Measurements from ENCODE around the gene SMAGP.
A peak's percentile ranks its signal among the peaks of the same experiment; 100 is the strongest.

SMAGP gene

GRCh38 chr12:51218607-51219161, 51.5 kb downstream of the SMAGP start:
- Histone ChIP-seq H4K8ac (ENCODE audit: low read depth, low read length) (no peak overlapping the region), H3K4me3 (ENCODE audit: low read length) (no peak overlapping the region)
- WGBS (ENCODE audit: extremely low coverage, insufficient coverage, low lambda C conversion rate): no CpG with 5 or more reads among the region's 10 CpGs

GRCh38 chr12:51217968-51218606, 52.1 kb downstream of the SMAGP start, which contains the start of gene POU6F1:
Gene POU6F1 (minus strand): TSS chr12:51218062. CDS start chr12:51206836, 11,226 bp downstream.
- H2AK5ac ChIP-seq (ENCODE audit: low read length): peak within 1 kb of the TSS; percentile 71
- H3K23ac ChIP-seq (ENCODE audit: low read length): peak within 1 kb of the TSS; percentile 89
- no peaks in the 10 kb centered on the region for H3K36me3 ChIP-seq (ENCODE audit: control insufficient read depth, insufficient read depth, low read length)
- peak; percentile 96 for DNase-seq
- H4K8ac ChIP-seq (ENCODE audit: low read depth, low read length): peak within 1 kb of the TSS; percentile 100
- no peaks in the 10 kb centered on the region for H3K79me1 ChIP-seq (ENCODE audit: low read length)
- H3K4me2 ChIP-seq (ENCODE audit: low read length): peak within 1 kb of the TSS; percentile 66
- no peaks in the 10 kb centered on the region for H3K27me3 ChIP-seq (ENCODE audit: insufficient read depth, low read length, poor library complexity)
- peak within 1 kb of the TSS; percentile 83 for H2BK120ac ChIP-seq (ENCODE audit: low read depth, low read length)
- peaks cover 11% of the 10 kb centered on the region for H3K4me1 ChIP-seq (ENCODE audit: control insufficient read depth, low read depth, low read length)
- peak within 1 kb of the TSS; percentile 93 for H3K27ac ChIP-seq (ENCODE audit: low read depth, low read length)
- peak within 1 kb of the TSS; percentile 56 for H3K4me3 ChIP-seq (ENCODE audit: low read length)
- peak within 1 kb of the TSS; percentile 47 for H2BK5ac ChIP-seq (ENCODE audit: low read length)
- WGBS (ENCODE audit: extremely low coverage, insufficient coverage, low lambda C conversion rate): no CpG with 5 or more reads among the region's 35 CpGs
- peak within 1 kb of the TSS; percentile 100 for H3K4ac ChIP-seq (ENCODE audit: low read depth, low read length)
- H3K79me2 ChIP-seq (ENCODE audit: control insufficient read depth, insufficient read depth, low read length): no peaks in the 10 kb centered on the region
- peak within 1 kb of the TSS; percentile 100 for H3K18ac ChIP-seq (ENCODE audit: low read length)
- H2BK15ac ChIP-seq (replicated peaks; ENCODE audit: low read depth): peak within 1 kb of the TSS; percentile 8
- H4K5ac ChIP-seq (ENCODE audit: low read length): no peak within 1 kb of the TSS
- peak within 1 kb of the TSS; percentile 79 for H3K9ac ChIP-seq (ENCODE audit: low read length)
- peak within 1 kb of the TSS; percentile 91 for H3K56ac ChIP-seq (ENCODE audit: low read length)

More at GRCh38 chr12:51218607-51219161, 51.5 kb downstream of the SMAGP start:
- peak overlapping the region; percentile 38 for H2BK5ac ChIP-seq (ENCODE audit: low read length)
- DNase-seq: peak; percentile 59
- peak overlapping the region; percentile 71 for H2AK5ac ChIP-seq (ENCODE audit: low read length)
- H3K4ac ChIP-seq (ENCODE audit: low read depth, low read length): peak overlapping the region; percentile 38
- peak overlapping the region; percentile 68 for H3K27ac ChIP-seq (ENCODE audit: low read depth, low read length)
- H3K23ac ChIP-seq (ENCODE audit: low read length): no peak overlapping the region
- H2BK15ac ChIP-seq (replicated peaks; ENCODE audit: low read depth): no peak overlapping the region
- H3K36me3 ChIP-seq (ENCODE audit: control insufficient read depth, insufficient read depth, low read length): no peaks in the 10 kb centered on the region
- peak overlapping the region; percentile 100 for H3K18ac ChIP-seq (ENCODE audit: low read length)
- H3K79me1 ChIP-seq (ENCODE audit: low read length): no peaks in the 10 kb centered on the region
- H3K56ac ChIP-seq (ENCODE audit: low read length): peak overlapping the region; percentile 91
- no peaks in the 10 kb centered on the region for H3K79me2 ChIP-seq (ENCODE audit: control insufficient read depth, insufficient read depth, low read length)
- H3K4me1 ChIP-seq (ENCODE audit: control insufficient read depth, low read depth, low read length): peaks cover 11% of the 10 kb centered on the region
- H2BK120ac ChIP-seq (ENCODE audit: low read depth, low read length): no peak overlapping the region
- H3K9ac ChIP-seq (ENCODE audit: low read length): peak overlapping the region; percentile 79
- H3K4me2 ChIP-seq (ENCODE audit: low read length): peak overlapping the region; percentile 64
- H4K5ac ChIP-seq (ENCODE audit: low read length): no peak overlapping the region
- H3K27me3 ChIP-seq (ENCODE audit: insufficient read depth, low read length, poor library complexity): no peaks in the 10 kb centered on the region

GRCh38 chr12:51217133-51217967, 52.9 kb downstream of the SMAGP start:
- Histone ChIP-seq H3K36me3 (ENCODE audit: control insufficient read depth, insufficient read depth, low read length) (no peaks in the 10 kb centered on the region), H3K4ac (ENCODE audit: low read depth, low read length) (peak overlapping the region; percentile 100), H3K79me1 (ENCODE audit: low read length) (no peaks in the 10 kb centered on the region), H3K56ac (ENCODE audit: low read length) (peak overlapping the region; percentile 84), H3K23ac (ENCODE audit: low read length) (peak overlapping the region; percentile 89), H3K27me3 (ENCODE audit: insufficient read depth, low read length, poor library complexity) (no peaks in the 10 kb centered on the region), H3K79me2 (ENCODE audit: control insufficient read depth, insufficient read depth, low read length) (no peaks in the 10 kb centered on the region), H3K4me1 (ENCODE audit: control insufficient read depth, low read depth, low read length) (peaks cover 11% of the 10 kb centered on the region), H3K18ac (ENCODE audit: low read length) (peak overlapping the region; percentile 100), H3K27ac (ENCODE audit: low read depth, low read length) (peak overlapping the region; percentile 93), H3K4me2 (ENCODE audit: low read length) (peak overlapping the region; percentile 66), H2AK5ac (ENCODE audit: low read length) (no peak overlapping the region), H4K8ac (ENCODE audit: low read depth, low read length) (peak overlapping the region; percentile 100), H3K9ac (ENCODE audit: low read length) (peak overlapping the region; percentile 79), H2BK120ac (ENCODE audit: low read depth, low read length) (peak overlapping the region; percentile 83), H4K5ac (ENCODE audit: low read length) (no peak overlapping the region), H3K4me3 (ENCODE audit: low read length) (peak overlapping the region; percentile 56), H2BK5ac (ENCODE audit: low read length) (no peak overlapping the region), H2BK15ac (replicated peaks; ENCODE audit: low read depth) (peak overlapping the region; percentile 8)
- peak; percentile 39 for DNase-seq
- WGBS (ENCODE audit: extremely low coverage, insufficient coverage, low lambda C conversion rate): no CpG with 5 or more reads among the region's 81 CpGs

GRCh38 chr12:51216642-51217041, 53.6 kb downstream of the SMAGP start:
- peak overlapping the region; percentile 100 for H3K4ac ChIP-seq (ENCODE audit: low read depth, low read length)
- H3K27me3 ChIP-seq (ENCODE audit: insufficient read depth, low read length, poor library complexity): no peaks in the 10 kb centered on the region
- no peaks in the 10 kb centered on the region for H3K36me3 ChIP-seq (ENCODE audit: control insufficient read depth, insufficient read depth, low read length)
- H4K5ac ChIP-seq (ENCODE audit: low read length): no peak overlapping the region
- peaks cover 11% of the 10 kb centered on the region for H3K4me1 ChIP-seq (ENCODE audit: control insufficient read depth, low read depth, low read length)
- no peak overlapping the region for H3K27ac ChIP-seq (ENCODE audit: low read depth, low read length)
- H3K18ac ChIP-seq (ENCODE audit: low read length): peak overlapping the region; percentile 100
- WGBS (ENCODE audit: extremely low coverage, insufficient coverage, low lambda C conversion rate): no CpG with 5 or more reads among the region's 7 CpGs
- H3K79me2 ChIP-seq (ENCODE audit: control insufficient read depth, insufficient read depth, low read length): no peaks in the 10 kb centered on the region
- peak overlapping the region; percentile 68 for H3K9ac ChIP-seq (ENCODE audit: low read length)
- H2BK5ac ChIP-seq (ENCODE audit: low read length): no peak overlapping the region
- H3K23ac ChIP-seq (ENCODE audit: low read length): no peak overlapping the region
- H2BK120ac ChIP-seq (ENCODE audit: low read depth, low read length): no peak overlapping the region
- no peak for DNase-seq
- no peak overlapping the region for H2BK15ac ChIP-seq (replicated peaks; ENCODE audit: low read depth)
- peak overlapping the region; percentile 11 for H3K4me2 ChIP-seq (ENCODE audit: low read length)
- H4K8ac ChIP-seq (ENCODE audit: low read depth, low read length): no peak overlapping the region
- H3K56ac ChIP-seq (ENCODE audit: low read length): peak overlapping the region; percentile 73
- H3K79me1 ChIP-seq (ENCODE audit: low read length): no peaks in the 10 kb centered on the region
- no peak overlapping the region for H2AK5ac ChIP-seq (ENCODE audit: low read length)
- H3K4me3 ChIP-seq (ENCODE audit: low read length): no peak overlapping the region

GRCh38 chr12:51214895-51215294, 55.3 kb downstream of the SMAGP start:
- no peaks in the 10 kb centered on the region for H3K36me3 ChIP-seq (ENCODE audit: control insufficient read depth, insufficient read depth, low read length)
- H4K5ac ChIP-seq (ENCODE audit: low read length): no peak overlapping the region
- no peak overlapping the region for H2BK15ac ChIP-seq (replicated peaks; ENCODE audit: low read depth)
- H3K23ac ChIP-seq (ENCODE audit: low read length): no peak overlapping the region
- H3K4me2 ChIP-seq (ENCODE audit: low read length): no peak overlapping the region
- H2BK5ac ChIP-seq (ENCODE audit: low read length): no peak overlapping the region
- no peak overlapping the region for H2AK5ac ChIP-seq (ENCODE audit: low read length)
- no CpG with 5 or more reads among the region's 5 CpGs for WGBS (ENCODE audit: extremely low coverage, insufficient coverage, low lambda C conversion rate)
- H3K27ac ChIP-seq (ENCODE audit: low read depth, low read length): no peak overlapping the region
- no peak overlapping the region for H3K9ac ChIP-seq (ENCODE audit: low read length)
- no peak for DNase-seq
- no peaks in the 10 kb centered on the region for H3K79me2 ChIP-seq (ENCODE audit: control insufficient read depth, insufficient read depth, low read length)
- no peaks in the 10 kb centered on the region for H3K27me3 ChIP-seq (ENCODE audit: insufficient read depth, low read length, poor library complexity)
- no peak overlapping the region for H2BK120ac ChIP-seq (ENCODE audit: low read depth, low read length)
- H3K4me3 ChIP-seq (ENCODE audit: low read length): no peak overlapping the region
- H3K4me1 ChIP-seq (ENCODE audit: control insufficient read depth, low read depth, low read length): peaks cover 11% of the 10 kb centered on the region
- no peaks in the 10 kb centered on the region for H3K79me1 ChIP-seq (ENCODE audit: low read length)
- no peak overlapping the region for H3K18ac ChIP-seq (ENCODE audit: low read length)
- no peak overlapping the region for H3K4ac ChIP-seq (ENCODE audit: low read depth, low read length)
- no peak overlapping the region for H4K8ac ChIP-seq (ENCODE audit: low read depth, low read length)
- H3K56ac ChIP-seq (ENCODE audit: low read length): no peak overlapping the region

Measured in mesendoderm (in vitro differentiated cells).